H1 (cell line): Measurements from ENCODE around the gene CSGALNACT2. TPM values are rescaled to one million over a fixed set of nuclear protein-coding genes. Genes with fewer than 3 reads are reported as not detected.

ENCODE experiments used
- CBX8 ChIP-seq: fragments of 300-800, 300-1000 bp; sonication (generic); IDR thresholded peaks from 2 replicates; pipeline ENCODE4 v1.7.1; 2016; ENCODE audit warnings: low read depth, low read length, borderline replicate concordance
- CHD1 ChIP-seq: IDR thresholded peaks from 2 replicates; pipeline ENCODE4 v1.6.1; 2012; ENCODE audit warnings: low read depth, low read length, improper control_type of control experiment
- CTBP2 ChIP-seq: IDR thresholded peaks from 2 replicates; pipeline ENCODE4 v1.7.0; 2011; ENCODE audit warnings: borderline replicate concordance, mild to moderate bottlenecking, moderate library complexity, mixed read lengths, low read length; ENCODE audit not compliant: insufficient read depth, insufficient read length
- EP300 ChIP-seq, 2 experiments: IDR thresholded peaks; 1 replicate in 1 of 2; 2 replicates in 1 of 2; pipeline ENCODE4 v1.6.1; 2011 to 2012; ENCODE audit warnings: low read depth in 2 of 2, low read length in 2 of 2, mild to moderate bottlenecking in 2 of 2, borderline replicate concordance in 1 of 2, inconsistent platforms in 1 of 2, moderate library complexity in 1 of 2
- HDAC2 ChIP-seq, 2 experiments: fragments of 300-600 bp in 1 of 2; sonication (generic) in 1 of 2; IDR thresholded peaks; 2 replicates each; pipeline ENCODE4 v1.6.1; 2011 to 2012; ENCODE audit warnings: low read depth in 2 of 2, low read length in 2 of 2, mild to moderate bottlenecking in 2 of 2, moderate library complexity in 2 of 2, borderline replicate concordance in 1 of 2, inconsistent platforms in 1 of 2
- MAFK ChIP-seq: IDR thresholded peaks from 2 replicates; pipeline ENCODE4 v1.6.1; 2012; ENCODE audit warnings: low read depth, mild to moderate bottlenecking, improper control_type of control experiment, low read length
- SRF ChIP-seq: IDR thresholded peaks from 2 replicates; pipeline ENCODE4 v1.6.1; 2011; ENCODE audit warnings: mild to moderate bottlenecking, low read depth, low read length, moderate library complexity
- TCF12 ChIP-seq: IDR thresholded peaks from 2 replicates; pipeline ENCODE4 v1.6.1; 2011; ENCODE audit warnings: low read depth, mild to moderate bottlenecking, low read length
- ZNF274 ChIP-seq: IDR thresholded peaks from 2 replicates; pipeline ENCODE4 v1.7.0; 2012; ENCODE audit warnings: low read length, borderline replicate concordance; ENCODE audit errors: extremely low read depth
- polyA plus RNA-seq, 7 experiments: library from polyadenylated mRNA; depleted of rRNA in 3 of 7; stranded (reverse) in 5 of 7; unstranded in 2 of 7; fragments of >200 nt in 5 of 7; fragments of 200-250 nt in 2 of 7; gene quantifications; 1 replicate in 5 of 7; 2 replicates in 1 of 7; 4 replicates in 1 of 7; pipeline versions ENCODE4 v1.2.1 to v1.2.3, GENCODE V29; 2011 to 2013; ENCODE audit warnings: missing spikeins in 2 of 7, mixed read lengths in 2 of 7
- total RNA-seq: library from RNA; stranded (reverse); fragmentation: NEBNext Ultra II Directional; extraction: Animal tissue kit (Norgen Biotek cat#: 25700); gene quantifications from 2 replicates; pipeline ENCODE4 v1.2.1, GENCODE V29; 2021

CSGALNACT2 gene
- total and polyA plus RNA-seq, 2 of the 8 experiments (the other 6 are each of a cell fraction or from before 2014, with no cell fraction given), result 2.6 to 5.3 TPM

- TF ChIP-seq TCF12, result no peak
- no peak for TF ChIP-seq MAFK
- TF ChIP-seq SRF, result no peak
- TF ChIP-seq HDAC2 (IDR thresholded peaks at IDR 0.05; ENCODE audit: borderline replicate concordance in 1 of 2, low read depth in 2 of 2, low read length in 2 of 2), result no peak
- TF ChIP-seq CBX8, result no peak
- no peak for TF ChIP-seq CHD1
- TF ChIP-seq EP300 (IDR thresholded peaks at IDR 0.05; ENCODE audit: borderline replicate concordance in 1 of 2, low read depth in 2 of 2, low read length in 2 of 2), result no peak
- no peak for TF ChIP-seq CTBP2
- TF ChIP-seq ZNF274, result no peak
Measured at GRCh38 chr10:43125274-43125845, 12.9 kb upstream of the CSGALNACT2 start (continued).
